22Rv1 (cell line): ENCODE measurements around the gene POLR1E.

Experiments
- CTCF ChIP-seq: fragments of 450-650 bp; IDR thresholded peaks from 2 replicates; pipeline ENCODE4 v1.5.1; 2017; ENCODE audit warnings: mild to moderate bottlenecking
- ZFX ChIP-seq: fragments of 450-650 bp; IDR thresholded peaks from 2 replicates; pipeline ENCODE4 v1.6.1; 2017; ENCODE audit warnings: antibody characterized with exemption, borderline replicate concordance

DNA sequence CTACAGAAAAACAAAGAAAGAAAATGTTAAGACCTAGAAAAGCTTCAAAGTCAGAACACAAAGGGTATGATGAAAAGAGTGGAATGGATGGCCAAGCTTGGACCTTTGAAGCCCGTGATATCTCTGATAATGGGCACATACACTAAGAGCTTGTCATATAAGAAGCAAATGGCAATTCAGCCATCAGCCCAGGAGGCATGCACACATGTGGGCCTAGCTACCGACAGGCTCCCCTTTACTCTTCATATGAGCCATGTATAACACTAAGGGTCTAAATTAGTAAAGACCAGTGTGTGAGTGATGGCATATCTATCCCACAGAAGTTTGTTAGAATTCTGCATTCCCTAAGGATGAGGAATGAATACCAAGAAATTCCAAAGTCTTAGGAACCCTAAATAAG, 43.2 kb upstream of the POLR1E start:
- TF ChIP-seq CTCF (no peak), ZFX (no peak)
